GM19372 (cell line): ENCODE data around the gene C1orf159.
"Not testable (repeated sequence)": the region's sequence is repeated elsewhere in the genome, so short reads cannot be mapped to it uniquely, and the experiment has no call there.

ENCODE experiments used
- ATAC-seq: cut with Tn5 transposase; IDR thresholded peaks from one replicate; pipeline ENCODE4 v1.9.1; 2021; ENCODE audit warnings: mild to moderate bottlenecking, low read depth, moderate library complexity; ENCODE audit not compliant: unreplicated experiment

Gene C1orf159

DNA sequence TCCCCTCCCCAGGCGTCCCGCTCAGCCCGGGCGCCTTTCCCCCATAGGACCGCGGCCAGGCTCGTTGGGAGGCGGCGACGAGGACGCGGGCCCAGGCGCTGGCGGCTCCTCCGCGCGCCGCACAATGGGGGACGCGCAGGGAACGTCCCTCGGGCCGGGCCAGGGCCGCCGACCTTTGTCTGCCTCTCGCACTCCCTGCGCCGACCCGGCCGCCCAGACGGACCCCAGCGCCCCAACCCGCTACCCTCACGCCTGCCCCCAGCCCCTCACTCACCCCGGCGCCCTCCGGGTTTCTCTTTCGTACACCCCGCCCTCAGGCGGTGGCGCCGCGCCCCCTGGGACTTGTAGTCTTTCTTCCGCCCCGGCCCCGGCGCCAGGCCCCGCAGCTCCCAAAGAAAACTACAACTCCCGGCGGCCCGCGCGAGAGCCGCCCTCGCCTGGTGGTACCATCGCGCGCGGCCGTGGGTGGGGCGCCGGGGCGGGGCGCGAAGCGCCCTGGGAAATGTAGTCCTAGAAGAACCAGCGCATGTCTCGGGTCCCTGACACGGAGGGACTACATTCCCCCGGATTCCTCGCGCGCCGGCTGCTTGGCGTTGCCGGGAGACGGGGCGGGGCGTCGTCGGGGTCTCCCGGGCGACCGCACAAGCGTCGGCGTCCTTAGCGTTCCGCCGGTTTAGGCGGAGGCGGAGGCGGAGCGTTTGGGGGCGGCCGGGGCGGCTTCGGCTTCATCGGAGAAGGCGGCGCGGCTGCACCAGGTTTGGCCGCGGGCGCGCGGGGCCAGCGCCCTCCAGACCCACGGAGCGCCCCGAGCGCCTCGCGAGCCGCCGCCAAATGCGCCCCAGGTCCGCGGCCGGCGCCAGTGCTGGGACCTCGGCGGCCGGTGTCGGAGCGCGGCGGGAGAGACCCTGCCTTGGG lies at the start of gene C1orf159:
Gene C1orf159 (minus strand): TSS at position 304 of the 915 bp plus-strand sequence. CDS start 24,546 bp downstream, outside the sequence.
- peak; percentile 87 for ATAC-seq

DNA sequence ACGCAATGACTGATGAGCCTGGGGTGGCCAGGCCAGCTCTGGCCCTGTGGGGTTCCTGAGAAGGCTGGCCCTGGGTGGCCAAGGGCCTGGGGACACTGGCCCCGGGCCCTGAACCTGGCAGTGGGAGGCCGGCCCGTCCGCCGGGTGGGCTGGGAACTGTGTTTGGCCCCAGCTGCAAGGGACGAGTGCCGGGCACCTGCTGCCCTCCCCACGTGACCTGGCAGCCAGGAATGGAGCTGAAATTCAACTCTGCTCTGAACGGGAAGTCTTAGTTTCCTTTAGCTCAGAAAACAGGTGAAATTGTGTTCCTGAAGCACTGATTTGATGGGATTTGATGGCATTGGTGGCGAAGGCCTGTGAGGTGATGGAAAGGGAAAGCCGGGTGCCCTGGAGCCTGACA lies 49.6 kb upstream of the C1orf159 start:
- no peak for ATAC-seq

DNA sequence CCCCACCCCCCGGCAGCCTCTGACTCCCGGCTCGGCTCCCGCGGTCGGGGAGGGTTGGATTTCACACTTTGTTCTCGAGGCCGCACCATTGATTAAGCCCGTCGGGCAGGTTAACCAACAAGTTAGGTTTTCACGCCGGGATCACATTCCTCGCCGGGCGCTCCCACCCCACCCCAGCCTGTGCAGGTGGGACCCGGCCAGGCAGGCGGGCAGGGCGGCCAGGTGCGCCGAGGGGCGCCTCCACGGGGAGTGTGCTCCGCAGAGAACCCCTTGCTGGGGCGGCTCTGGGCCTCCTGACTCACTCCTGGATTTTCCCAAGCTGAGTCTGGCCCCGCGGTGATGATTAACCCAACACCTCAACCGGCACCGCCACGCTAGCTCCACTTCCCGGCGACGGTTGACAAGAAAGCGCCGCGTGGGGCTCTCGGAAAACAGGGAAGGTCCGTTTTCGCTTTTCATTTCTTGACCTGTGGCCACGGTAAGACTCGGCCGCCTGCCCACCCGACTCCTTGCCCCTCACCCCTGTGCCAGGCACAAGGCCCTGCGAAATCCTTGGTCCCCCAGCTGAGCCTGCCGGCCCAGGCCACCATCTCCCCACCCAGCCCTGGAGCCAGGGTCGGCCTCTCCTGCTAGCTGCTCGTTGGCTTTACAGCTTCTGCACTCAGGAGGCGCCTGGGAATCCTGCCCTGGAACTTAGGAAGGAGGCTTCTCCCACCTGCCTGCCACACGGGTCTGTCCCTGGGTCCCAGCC lies 49.0 kb upstream of the C1orf159 start:
- no peak for ATAC-seq

DNA sequence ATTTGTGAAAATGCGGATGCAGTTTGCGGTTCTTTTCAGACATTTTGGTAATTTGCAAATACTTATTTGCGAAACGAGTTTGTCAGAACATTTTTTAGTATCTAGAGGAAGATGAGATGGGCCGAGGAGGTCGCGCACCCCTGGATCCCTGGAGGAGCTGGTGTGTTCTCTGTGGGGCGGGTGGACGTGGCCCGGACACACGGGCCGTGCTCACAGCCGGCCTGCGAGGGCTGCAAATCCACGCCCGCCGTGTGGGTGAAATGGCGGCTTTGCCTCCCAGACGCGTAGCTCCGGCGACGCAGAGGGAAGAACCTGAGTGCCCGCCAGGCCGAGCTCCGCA lies 48.4 kb upstream of the C1orf159 start:
- no peak for ATAC-seq

DNA sequence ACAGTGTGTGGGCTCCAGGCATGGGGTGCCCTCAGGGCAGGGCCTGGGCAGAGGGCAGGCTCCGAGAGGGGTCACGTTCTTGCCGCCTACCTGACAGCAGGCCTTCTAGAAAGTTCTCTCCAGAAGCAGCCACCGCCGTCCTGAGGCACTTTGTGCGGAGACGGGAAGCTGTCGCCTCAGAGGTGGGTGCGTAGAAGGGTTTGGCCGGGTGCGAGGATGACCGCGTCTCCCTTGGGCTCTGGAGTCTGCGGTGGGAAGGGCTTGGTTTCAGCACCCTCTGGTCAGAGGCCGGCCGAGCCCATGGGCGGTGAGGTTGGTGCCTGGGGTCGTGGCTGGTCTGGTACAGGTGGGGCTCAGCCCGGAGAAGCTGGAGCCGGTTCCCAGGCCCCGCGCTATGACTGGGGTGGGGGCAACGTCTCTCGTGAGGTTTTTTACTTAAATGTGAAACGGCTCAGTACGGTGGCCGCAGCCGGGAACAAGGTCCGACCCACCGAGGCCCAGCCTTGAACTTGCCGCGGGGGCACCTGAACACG lies 47.7 kb upstream of the C1orf159 start:
- ATAC-seq: no peak

DNA sequence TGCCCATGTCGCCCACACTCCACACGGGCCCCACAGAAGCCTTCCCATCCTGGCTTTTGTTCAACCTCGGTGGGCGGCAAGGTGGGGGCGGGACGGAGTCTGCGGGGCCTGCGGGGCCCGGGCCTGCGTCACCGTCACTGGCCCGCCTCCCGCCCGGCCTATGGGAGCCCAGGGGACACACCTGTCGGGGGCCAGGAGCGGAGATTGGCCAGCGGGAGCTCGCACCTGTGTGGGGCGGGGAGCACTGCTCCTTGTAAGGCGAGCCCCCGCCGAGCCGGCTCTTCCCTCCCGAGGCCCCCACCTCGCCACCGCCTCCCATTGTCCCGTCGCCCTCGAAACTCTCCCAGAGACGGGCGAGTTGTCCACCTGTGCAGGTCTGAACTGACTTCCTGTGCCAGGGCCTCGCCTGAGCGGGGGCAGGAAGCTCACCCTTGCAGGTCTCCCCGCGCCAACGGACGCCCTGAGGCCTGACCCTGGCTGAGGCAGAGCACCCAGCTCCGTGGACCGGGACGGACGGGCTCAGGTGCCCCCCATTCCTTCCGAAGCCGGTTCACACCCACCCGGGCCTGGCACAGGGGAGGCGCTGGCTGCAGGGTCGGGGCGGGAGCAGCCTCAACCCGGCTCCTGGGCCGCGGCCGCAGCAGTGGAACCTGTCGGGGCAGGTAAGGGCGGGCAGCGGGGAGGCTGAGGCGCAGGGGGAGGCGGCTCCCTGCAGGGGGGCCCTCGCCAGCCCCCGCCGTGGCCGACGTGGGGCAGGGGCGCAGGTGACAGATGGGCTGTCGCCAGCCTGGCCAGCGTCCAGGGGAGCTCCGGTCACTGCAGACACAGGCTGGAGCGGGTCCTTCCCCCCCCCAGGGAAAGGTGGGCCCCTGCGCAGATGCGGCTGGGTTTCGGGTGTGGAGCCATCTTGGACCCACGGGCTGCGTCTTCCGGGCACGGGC lies 47.0 kb upstream of the C1orf159 start:
- ATAC-seq: no peak

DNA sequence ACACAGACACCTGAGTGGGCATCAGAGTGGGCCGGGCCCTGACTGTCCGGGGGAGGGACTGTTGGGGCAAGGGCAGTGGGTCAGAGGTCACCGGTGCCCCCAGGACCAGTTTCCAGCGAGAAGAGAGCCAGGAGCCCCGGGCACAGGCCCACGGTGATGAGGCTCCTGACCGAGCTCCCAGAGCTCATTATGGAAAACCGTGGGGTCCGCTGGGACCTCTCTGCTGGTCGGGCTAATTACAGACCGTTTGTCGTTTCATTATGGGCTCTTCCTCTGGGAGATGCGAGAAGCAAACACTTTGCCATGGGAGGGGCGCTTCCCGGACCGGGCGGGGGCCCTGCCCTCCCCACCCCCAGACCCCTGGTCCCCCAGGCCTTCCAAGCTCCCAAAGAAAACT lies 45.8 kb upstream of the C1orf159 start:
- ATAC-seq: no peak

DNA sequence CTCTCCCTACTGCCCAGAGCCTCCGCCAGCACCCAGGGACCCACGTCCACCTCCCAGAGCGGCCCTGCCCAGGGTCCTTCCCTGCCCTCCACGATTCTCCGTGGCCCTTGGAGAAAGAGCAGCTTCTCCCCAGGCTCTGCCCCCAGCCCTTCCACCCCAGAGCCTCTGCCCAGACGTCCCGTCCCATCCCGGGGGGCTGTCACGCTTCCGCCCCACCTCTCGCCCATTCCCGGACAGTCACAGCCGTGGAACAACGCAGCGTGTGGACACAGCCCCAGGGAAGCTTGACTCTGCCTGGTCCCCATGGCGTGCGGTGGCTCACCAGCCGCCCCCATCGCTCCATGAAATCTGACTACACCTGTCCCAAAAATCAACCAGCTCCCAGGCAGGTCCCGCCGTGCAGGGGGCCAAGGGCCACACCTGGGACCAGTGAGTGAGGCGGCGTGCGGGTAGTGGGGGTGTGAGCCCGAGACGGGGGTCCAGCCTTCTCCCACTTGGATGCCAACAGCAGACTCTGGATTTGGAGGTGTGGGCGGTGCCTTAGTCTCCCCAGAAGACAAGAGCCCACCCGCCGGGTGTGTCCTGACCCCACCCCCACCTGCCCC lies 45.3 kb upstream of the C1orf159 start:
- ATAC-seq: no peak

DNA sequence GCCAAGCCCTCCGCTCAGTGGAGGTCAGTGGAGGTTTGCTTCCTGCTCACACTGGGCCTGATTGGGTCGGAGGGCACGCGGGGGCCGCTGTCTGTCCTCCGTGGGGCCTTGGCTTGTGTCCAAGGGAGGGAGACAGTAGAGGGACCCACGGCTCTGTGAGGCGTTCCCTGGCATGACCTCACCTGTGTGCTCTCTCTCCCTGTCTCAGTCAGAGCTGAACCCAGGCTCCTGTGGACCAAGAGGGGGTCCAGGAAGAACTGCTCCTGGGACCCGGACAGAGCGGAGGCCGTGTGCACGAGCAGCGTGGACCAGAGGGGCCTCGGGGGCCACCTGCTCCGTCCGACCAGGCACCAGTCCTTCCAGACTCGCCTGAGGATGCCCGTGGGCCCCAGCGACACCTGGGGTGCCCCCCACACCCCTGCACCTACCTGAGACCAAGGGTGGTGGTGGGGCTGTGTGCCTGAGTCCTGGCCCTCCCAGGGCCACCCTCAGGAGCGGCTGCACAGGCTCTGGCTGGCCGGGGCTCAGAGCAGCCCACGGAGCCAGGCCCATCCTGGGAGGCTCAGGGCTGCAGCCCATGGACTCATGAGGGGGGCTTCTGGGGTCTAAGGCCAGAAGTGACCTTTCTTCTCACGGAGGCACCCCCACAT lies 44.5 kb upstream of the C1orf159 start:
- ATAC-seq: no peak

DNA sequence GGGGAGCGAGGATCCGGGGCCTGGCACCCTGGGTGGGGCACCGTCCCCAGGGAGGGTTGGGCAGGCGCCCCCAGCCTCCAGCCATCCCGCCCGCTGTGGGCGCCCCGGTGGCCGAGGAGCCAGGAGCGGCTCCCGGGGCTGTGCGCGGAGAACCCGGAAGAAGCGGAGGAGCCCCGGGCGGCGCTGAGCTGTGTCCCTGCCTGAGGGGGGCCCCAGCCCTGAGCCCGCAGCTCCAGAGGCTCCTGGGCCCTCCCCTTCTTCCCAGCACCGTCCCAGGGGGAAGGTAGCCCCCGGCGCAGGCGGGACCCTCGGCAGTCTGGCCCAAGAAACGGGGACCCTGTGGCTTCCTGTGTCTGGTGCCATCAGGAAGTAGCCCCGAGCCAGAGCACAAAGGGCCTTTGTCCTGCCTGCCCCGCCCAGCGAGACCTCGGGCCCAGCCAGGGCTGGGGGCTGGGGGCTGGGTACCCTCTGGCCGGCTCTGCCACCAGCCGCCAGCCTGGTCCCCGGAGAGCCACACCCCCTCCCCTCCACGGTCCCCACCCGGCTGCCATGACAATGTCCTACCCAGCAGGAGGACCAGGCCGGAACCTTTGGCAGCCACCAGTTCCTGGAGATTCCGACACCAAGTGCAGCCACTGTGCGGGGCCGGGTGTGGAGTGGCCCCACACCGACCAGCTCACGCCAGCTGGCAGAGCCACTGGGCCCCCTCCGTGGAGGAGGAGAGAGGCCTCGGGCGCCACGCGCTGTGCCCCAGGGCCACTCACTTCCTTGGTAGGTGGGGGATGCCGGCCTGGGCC lies 42.2 kb upstream of the C1orf159 start:
- peak; percentile 52 for ATAC-seq

DNA sequence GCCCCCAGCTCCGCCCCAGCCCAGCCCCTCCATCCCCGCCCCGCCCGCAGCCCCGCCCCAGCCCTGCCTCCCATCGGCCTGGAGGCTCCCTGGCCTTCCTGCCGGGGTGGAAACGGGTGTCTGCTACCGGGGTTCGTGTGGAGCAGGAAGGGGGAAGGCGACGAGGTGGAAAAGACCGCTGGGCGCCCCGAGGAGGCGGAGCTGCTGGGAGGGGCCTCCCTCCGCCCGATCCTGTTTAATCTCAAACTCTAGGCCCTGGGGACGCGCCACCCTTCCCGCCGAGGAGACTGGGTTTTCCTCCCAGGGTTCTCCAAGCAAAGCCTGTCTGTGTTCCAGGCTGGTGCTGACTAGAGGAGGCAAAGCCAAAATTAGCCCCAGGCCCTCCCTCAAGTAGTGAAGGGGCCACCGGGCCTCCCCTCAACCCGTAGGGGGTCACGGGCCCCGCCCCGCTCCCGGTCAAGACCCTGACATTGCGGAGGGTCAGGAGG lies 41.6 kb upstream of the C1orf159 start:
- peak; percentile 41 for ATAC-seq

DNA sequence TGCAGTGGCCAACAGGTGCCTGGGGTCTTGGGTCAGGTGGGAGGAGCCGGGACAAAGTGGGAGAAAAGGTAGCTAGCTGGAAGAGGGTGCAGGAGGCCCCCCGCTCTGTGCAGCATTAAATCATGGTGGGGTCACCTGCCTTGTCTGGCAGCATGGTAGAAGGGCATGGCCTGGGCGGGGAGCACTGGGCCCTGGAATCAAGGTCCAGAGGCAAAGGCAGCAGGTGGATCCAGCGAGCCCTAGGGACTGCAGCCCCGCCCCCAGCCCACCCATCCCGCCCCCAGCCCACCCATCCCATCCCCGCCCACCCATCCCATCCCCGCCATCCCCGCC lies 41.1 kb upstream of the C1orf159 start:
- no peak for ATAC-seq

DNA sequence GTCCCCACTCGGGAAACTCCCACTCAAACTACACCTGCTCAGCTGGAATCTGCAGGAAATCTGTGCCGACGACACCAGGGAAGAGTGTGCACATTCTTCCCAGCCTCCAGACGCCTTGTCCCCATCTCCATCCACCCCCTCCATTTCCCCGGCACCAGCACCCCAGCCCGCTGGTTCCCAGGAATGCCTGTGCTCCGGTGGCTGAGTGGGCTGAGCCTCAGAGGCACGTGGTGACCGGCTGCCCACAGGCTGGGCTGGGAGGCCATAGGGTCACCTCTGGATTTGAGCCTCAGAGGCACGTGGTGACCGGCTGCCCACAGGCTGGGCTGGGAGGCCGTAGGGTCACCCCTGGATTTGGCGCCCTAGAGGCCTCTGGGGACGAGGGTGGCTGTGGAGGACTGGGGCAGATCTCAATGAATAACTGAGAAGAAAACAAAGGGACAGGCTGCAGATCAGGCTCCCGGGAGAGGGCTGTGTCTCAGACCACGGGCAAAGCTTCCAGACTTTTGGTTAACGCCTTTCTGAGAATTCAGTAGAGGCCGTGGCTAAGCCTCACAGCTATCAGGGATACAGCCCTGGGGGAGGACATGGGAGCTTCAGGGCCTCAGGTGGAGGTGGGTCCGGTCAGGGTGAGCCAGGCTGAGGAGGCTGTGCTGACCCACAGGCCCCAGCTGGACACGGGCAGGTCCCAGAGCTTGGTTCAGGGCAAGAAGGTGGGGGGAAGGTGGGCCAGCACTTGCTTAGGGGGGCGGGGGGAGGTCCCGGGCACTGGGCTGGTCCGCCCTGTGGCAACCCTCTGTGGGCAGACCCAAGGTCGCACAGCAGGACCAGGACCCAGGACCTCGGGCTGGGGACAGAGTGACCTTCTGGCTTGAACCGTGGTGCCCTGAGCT lies 40.5 kb upstream of the C1orf159 start:
- no peak for ATAC-seq

DNA sequence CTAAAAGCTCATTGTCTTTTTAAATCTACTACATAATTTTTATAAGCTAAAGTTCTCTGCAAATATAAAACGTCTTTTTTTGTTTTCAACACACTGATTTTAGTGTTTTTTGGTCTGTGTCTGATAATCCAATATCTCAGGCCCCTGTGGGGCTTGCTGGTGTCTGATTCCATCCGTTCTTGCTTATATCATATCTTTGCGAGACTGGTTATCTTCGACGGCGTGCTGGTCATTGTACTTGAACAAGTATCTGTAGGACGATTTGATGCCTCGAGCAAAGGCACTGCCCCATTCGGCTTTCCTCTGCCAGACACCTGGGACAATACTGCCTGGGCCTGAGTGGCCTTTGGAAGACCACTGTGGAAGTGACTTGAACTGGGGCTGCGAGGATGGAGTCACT lies 39.4 kb upstream of the C1orf159 start:
- ATAC-seq: no peak

DNA sequence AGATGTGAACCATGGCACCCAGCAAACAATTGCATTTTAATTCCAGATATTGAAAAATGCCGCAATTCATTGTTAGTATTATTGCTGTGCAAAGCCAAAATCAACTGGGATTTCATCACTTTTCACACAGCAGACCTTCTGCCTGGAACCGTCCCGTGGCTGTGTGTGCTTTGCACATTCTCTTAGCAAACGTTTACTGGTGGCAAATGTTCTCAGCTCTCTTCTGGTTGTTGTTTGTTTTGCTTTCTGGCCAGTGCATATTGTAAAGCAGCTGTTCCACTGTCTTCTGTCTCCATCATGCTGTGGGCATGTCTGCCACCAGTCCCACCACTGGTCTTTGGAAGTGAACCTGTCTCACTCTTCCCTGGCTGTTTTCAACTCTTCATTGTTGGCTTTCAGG lies 38.0 kb upstream of the C1orf159 start:
- no peak for ATAC-seq

DNA sequence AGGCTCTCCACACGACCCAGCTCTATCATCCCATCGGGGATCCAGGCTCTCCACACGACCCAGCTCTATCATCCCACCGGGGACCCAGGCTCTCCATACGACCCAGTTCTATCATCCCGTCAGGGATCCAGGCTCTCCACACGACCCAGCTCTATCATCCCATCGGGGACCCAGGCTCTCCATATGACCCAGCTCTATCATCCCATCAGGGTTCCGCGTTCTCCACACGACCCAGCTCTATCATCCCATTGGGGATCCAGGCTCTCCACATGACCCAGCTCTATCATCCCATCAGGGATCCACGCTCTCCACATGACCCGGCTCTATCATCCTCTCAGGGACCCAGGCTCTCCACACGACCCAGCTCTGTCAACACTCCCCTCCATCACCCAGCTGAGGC lies 37.3 kb upstream of the C1orf159 start:
- not testable (repeated sequence) for ATAC-seq

DNA sequence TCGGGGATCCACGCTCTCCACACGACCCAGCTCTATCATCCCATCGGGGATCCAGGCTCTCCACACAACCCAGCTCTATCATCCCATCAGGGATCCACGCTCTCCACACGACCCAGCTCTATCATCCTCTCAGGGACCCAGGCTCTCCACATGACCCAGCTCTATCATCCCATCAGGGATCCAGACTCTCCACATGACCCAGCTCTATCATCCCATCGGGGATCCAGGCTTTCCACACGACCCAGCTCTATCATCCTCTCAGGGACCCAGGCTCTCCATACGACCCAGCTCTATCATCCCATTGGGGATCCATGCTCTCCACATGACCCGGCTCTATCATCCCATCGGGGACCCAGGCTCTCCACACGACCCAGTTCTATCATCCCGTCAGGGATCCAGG lies 36.5 kb upstream of the C1orf159 start:
- ATAC-seq: not testable (repeated sequence)

DNA sequence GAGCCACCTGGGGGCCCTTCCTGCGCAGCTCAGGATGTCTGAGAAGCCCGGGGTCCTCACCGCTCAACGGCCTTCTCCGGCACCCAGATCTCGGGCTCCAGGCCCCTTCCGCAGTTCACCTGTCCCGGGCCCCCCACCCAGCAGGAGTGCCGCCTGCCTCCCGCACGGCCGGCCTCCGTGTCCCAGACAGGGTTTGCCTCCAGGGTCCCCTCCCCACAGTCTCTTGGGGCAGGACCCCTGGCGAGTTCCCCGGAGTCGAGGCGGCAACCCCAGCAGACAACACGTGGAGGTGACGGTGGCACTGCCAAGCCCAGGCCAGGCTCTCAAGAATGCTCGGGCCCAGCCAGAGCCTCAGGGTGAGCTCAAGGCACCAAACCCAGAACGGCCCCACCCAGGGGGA lies 35.4 kb upstream of the C1orf159 start:
- no peak for ATAC-seq
